Astrocyte (in vitro differentiated cells and primary cell): Measurements from ENCODE around the gene OR4D9. TPM values are rescaled to one million over a fixed set of nuclear protein-coding genes. Genes with fewer than 3 reads are reported as not detected.

Experiments used
- DNase-seq: peaks from one replicate; pipeline ENCODE4 v3.0.0-alpha.2; 2010; ENCODE audit warnings: low read depth
- FAIRE-seq: peaks from 2 replicates; lab custom pipeline; 2011; peaks lifted over from hg19 to GRCh38; lab: Jason Lieb, UNC
- H2AFZ ChIP-seq: 2 replicates; pipeline ENCODE4 v1.6.0; 2012; ENCODE audit warnings: low read depth, low read length, inconsistent platforms
- H3K27ac ChIP-seq: 2 replicates; pipeline ENCODE4 v1.5.1; 2011; ENCODE audit warnings: low read depth, low read length, inconsistent platforms
- H3K27me3 ChIP-seq: 2 replicates; pipeline ENCODE4 v1.6.0; 2011; ENCODE audit warnings: low read length, inconsistent platforms; ENCODE audit not compliant: insufficient read depth
- H3K36me3 ChIP-seq: 2 replicates; pipeline ENCODE4 v1.5.1; 2011; ENCODE audit warnings: low read length, inconsistent platforms; ENCODE audit not compliant: insufficient read depth
- H3K4me1 ChIP-seq: 2 replicates; pipeline ENCODE4 v1.5.1; 2011; ENCODE audit warnings: low read length, inconsistent platforms; ENCODE audit not compliant: insufficient read depth
- H3K4me2 ChIP-seq: 2 replicates; pipeline ENCODE4 v1.6.0; 2012; ENCODE audit warnings: low read length, inconsistent platforms
- H3K4me3 ChIP-seq: 2 replicates; pipeline ENCODE4 v1.5.1; 2011; ENCODE audit warnings: low read depth, mild to moderate bottlenecking, low read length, inconsistent platforms; ENCODE audit not compliant: insufficient read depth
- H3K79me2 ChIP-seq: 2 replicates; pipeline ENCODE4 v1.6.0; 2012; ENCODE audit warnings: mild to moderate bottlenecking, low read length, inconsistent platforms; ENCODE audit not compliant: insufficient read depth
- H3K9ac ChIP-seq: 2 replicates; pipeline ENCODE4 v1.6.0; 2012; ENCODE audit warnings: mild to moderate bottlenecking, low read length, inconsistent platforms
- H3K9me3 ChIP-seq: 2 replicates; pipeline ENCODE4 v1.5.1; 2012; ENCODE audit warnings: low read depth, mild to moderate bottlenecking, low read length, inconsistent platforms; ENCODE audit not compliant: insufficient read depth
- H4K20me1 ChIP-seq: 2 replicates; pipeline ENCODE4 v1.6.0; 2012; ENCODE audit warnings: low read length, inconsistent platforms; ENCODE audit not compliant: insufficient read depth
- H3K27ac Mint-ChIP-seq: one replicate; pipeline ENCODE4 v1.8.0; 2021; ENCODE audit warnings: mild to moderate bottlenecking, mixed read lengths; ENCODE audit not compliant: unreplicated experiment
- H3K27me3 Mint-ChIP-seq: one replicate; pipeline ENCODE4 v1.8.0; 2021; ENCODE audit warnings: low read depth, mixed read lengths; ENCODE audit not compliant: unreplicated experiment
- H3K36me3 Mint-ChIP-seq: one replicate; pipeline ENCODE4 v1.8.0; 2021; ENCODE audit warnings: low read depth, mixed read lengths; ENCODE audit not compliant: unreplicated experiment
- H3K4me1 Mint-ChIP-seq: one replicate; pipeline ENCODE4 v1.8.0; 2021; ENCODE audit warnings: low read depth, mixed read lengths; ENCODE audit not compliant: unreplicated experiment
- H3K4me3 Mint-ChIP-seq: one replicate; pipeline ENCODE4 v1.8.0; 2021; ENCODE audit warnings: mild to moderate bottlenecking, moderate library complexity, mixed read lengths; ENCODE audit not compliant: unreplicated experiment
- H3K9me3 Mint-ChIP-seq: one replicate; pipeline ENCODE4 v1.8.0; 2021; ENCODE audit warnings: mild to moderate bottlenecking, mixed read lengths; ENCODE audit not compliant: unreplicated experiment
- CTCF ChIP-seq: IDR thresholded peaks from 2 replicates; pipeline ENCODE4 v1.5.1; 2011; ENCODE audit warnings: low read depth, mild to moderate bottlenecking, inconsistent platforms, low read length, moderate library complexity; ENCODE audit not compliant: insufficient read depth
- EZH2 ChIP-seq: IDR thresholded peaks from 2 replicates; pipeline ENCODE4 v1.6.1; 2012; ENCODE audit warnings: mild to moderate bottlenecking, low read length, inconsistent platforms; ENCODE audit not compliant: insufficient read depth
- total RNA-seq: library from RNA; stranded (reverse); gene quantifications from 2 replicates; pipeline ENCODE4 v1.2.1, GENCODE V29; 2021

Gene OR4D9
- total RNA-seq, 1 donor from 2014 or later = not detected

GRCh38 chr11:59556917-59557348, 45.6 kb downstream of the OR4D9 start:
- H3K36me3 Mint-ChIP-seq = no peaks in the 10 kb centered on the region
- H3K27ac Mint-ChIP-seq = peak overlapping the region; percentile 87
- Histone ChIP-seq H3K27me3 (no peaks in the 10 kb centered on the region), H3K4me1 (peaks cover 4% of the 10 kb centered on the region), H3K9ac (peak overlapping the region; percentile 11), H3K4me3 (peak overlapping the region; percentile 45), H3K79me2 (no peaks in the 10 kb centered on the region), H2AFZ (peak overlapping the region; percentile 3), H3K36me3 (no peaks in the 10 kb centered on the region), H4K20me1 (no peaks in the 10 kb centered on the region), H3K27ac (peak overlapping the region; percentile 35), H3K9me3 (no peaks in the 10 kb centered on the region), H3K4me2 (peak overlapping the region; percentile 93)
- H3K9me3 Mint-ChIP-seq = no peaks in the 10 kb centered on the region
- no peaks in the 10 kb centered on the region for H3K27me3 Mint-ChIP-seq
- TF ChIP-seq CTCF (no peak), EZH2 (no peak)
- H3K4me3 Mint-ChIP-seq = peak overlapping the region; percentile 95
- DNase-seq = no peak
- H3K4me1 Mint-ChIP-seq = peaks cover 4% of the 10 kb centered on the region
- FAIRE-seq = no peak

GRCh38 chr11:59558270-59558643, 46.9 kb downstream of the OR4D9 start:
- no peaks in the 10 kb centered on the region for H3K36me3 Mint-ChIP-seq
- Histone ChIP-seq H3K9me3 (no peaks in the 10 kb centered on the region), H2AFZ (peak overlapping the region; percentile 29), H4K20me1 (no peaks in the 10 kb centered on the region), H3K4me2 (peak overlapping the region; percentile 47), H3K27me3 (no peaks in the 10 kb centered on the region), H3K9ac (no peak overlapping the region), H3K27ac (no peak overlapping the region), H3K4me3 (no peak overlapping the region), H3K79me2 (no peaks in the 10 kb centered on the region), H3K4me1 (peaks cover 4% of the 10 kb centered on the region), H3K36me3 (no peaks in the 10 kb centered on the region)
- no peak overlapping the region for H3K4me3 Mint-ChIP-seq
- no peaks in the 10 kb centered on the region for H3K27me3 Mint-ChIP-seq
- H3K27ac Mint-ChIP-seq = peak overlapping the region; percentile 72
- no peaks in the 10 kb centered on the region for H3K9me3 Mint-ChIP-seq
- peaks cover 4% of the 10 kb centered on the region for H3K4me1 Mint-ChIP-seq
- FAIRE-seq (no peak), DNase-seq (no peak)
- no peak for TF ChIP-seq EZH2
- no peak for TF ChIP-seq CTCF

DNA sequence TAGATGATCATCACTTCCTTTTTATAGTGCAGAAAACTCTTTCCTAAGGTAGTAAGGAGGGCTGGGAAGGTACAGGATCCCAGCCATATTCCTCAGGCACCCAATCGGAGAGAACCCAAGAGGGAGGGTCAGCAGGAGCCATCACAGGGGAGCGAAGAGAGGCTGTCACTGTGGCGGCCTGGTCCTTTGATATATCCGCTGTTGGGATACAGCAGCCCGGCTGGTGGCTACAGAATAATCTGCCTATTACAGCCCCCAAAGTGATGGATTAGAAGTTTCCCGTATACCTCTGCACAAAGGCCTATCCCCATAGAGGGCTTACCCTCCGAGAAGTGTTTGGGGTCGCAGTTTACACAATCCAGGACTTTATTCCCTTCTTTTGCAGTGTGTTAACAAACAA, 48.5 kb downstream of the OR4D9 start:
- H3K27me3 Mint-ChIP-seq = no peaks in the 10 kb centered on the region
- peaks cover 4% of the 10 kb centered on the region for H3K4me1 ChIP-seq
- TF ChIP-seq CTCF (no peak), EZH2 (no peak)
- peaks cover 4% of the 10 kb centered on the region for H3K4me1 Mint-ChIP-seq
- H3K4me3 Mint-ChIP-seq = peak overlapping the region; percentile 97
- peak overlapping the region; percentile 15 for H2AFZ ChIP-seq
- peak overlapping the region; percentile 6 for H3K9ac ChIP-seq
- no peaks in the 10 kb centered on the region for H3K79me2 ChIP-seq
- no peak for FAIRE-seq
- no peaks in the 10 kb centered on the region for H3K36me3 Mint-ChIP-seq
- H3K36me3 ChIP-seq = no peaks in the 10 kb centered on the region
- DNase-seq = no peak
- peak overlapping the region; percentile 98 for H3K27ac Mint-ChIP-seq
- no peaks in the 10 kb centered on the region for H3K27me3 ChIP-seq
- H3K27ac ChIP-seq = no peak overlapping the region
- no peaks in the 10 kb centered on the region for H4K20me1 ChIP-seq
- H3K4me3 ChIP-seq = peak overlapping the region; percentile 87
- H3K9me3 ChIP-seq = no peaks in the 10 kb centered on the region
- H3K4me2 ChIP-seq = peak overlapping the region; percentile 93
- H3K9me3 Mint-ChIP-seq = no peaks in the 10 kb centered on the region
